ENCODE measurements around the gene AGAP1. TPM values are rescaled to one million over a fixed set of nuclear protein-coding genes. Genes with fewer than 3 reads are reported as not detected.

AGAP1 gene
- total RNA-seq, 3 donors from 2014 or later = 1.9 to 2.6 (median 2.1) TPM

DNA sequence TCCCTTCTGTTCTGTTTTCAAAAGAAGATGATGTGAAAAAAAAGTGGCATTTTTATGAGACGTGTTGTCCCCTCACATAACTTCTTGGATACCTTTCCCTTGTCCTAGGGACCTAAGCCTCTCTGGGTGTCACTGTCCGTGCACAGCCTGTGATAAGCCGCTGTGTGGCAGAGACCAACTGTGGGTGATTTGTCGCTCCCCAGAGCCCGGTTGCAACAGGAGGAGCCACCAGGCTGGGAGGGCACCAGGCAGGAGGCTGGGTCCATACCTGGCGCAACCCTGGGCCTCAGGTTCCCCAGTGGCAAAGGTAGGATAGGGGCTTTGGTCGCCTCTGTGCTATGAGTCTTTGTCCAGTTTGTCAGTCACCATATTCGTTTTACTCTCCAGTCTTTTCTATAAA, 82.1 kb downstream of the AGAP1 start:
- H3K4me3 Mint-ChIP-seq = no peak overlapping the region
- H3K9me3 Mint-ChIP-seq = no peaks in the 10 kb centered on the region
- peaks cover 10% of the 10 kb centered on the region for H3K27me3 Mint-ChIP-seq (ENCODE audit: low read depth)
- ATAC-seq (no peak), DNase-seq (no peak)
- H3K4me1 Mint-ChIP-seq (ENCODE audit: low read depth) = no peaks in the 10 kb centered on the region
- no peaks in the 10 kb centered on the region for H3K36me3 Mint-ChIP-seq (ENCODE audit: insufficient read depth)

DNA sequence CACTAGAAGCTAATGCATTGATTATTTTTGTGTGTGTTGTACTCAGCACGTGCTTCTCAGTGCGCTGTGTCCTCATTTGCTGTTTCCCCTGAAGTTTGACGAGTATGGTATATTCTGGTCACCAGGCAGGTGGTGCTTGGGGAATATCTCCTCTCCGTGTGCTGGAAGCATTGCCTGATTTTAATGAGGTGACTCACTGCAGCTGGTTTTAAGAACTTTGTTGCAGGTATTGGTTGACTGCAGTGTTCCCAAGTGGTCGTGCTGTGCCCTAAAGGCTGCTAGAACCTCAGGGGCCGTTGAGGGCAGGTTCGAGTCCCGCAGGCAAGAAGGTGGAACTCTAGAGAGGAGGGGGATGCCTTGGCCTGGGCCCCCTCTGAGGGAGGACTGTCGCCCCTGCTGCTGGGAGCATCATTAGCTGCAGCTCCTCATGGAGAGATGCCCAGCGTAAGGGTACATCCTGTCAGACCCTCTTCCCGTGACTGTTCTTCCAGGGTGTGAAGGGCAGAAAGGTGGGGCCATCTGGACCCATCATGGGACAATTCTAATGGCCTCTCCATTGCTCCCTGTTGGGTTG, 82.6 kb downstream of the AGAP1 start:
- ATAC-seq (no peak), DNase-seq (no peak)
- Mint-ChIP-seq H3K27me3 (ENCODE audit: low read depth) (peaks cover 10% of the 10 kb centered on the region), H3K4me1 (ENCODE audit: low read depth) (no peaks in the 10 kb centered on the region), H3K4me3 (no peak overlapping the region), H3K9me3 (no peaks in the 10 kb centered on the region), H3K36me3 (ENCODE audit: insufficient read depth) (no peaks in the 10 kb centered on the region)

DNA sequence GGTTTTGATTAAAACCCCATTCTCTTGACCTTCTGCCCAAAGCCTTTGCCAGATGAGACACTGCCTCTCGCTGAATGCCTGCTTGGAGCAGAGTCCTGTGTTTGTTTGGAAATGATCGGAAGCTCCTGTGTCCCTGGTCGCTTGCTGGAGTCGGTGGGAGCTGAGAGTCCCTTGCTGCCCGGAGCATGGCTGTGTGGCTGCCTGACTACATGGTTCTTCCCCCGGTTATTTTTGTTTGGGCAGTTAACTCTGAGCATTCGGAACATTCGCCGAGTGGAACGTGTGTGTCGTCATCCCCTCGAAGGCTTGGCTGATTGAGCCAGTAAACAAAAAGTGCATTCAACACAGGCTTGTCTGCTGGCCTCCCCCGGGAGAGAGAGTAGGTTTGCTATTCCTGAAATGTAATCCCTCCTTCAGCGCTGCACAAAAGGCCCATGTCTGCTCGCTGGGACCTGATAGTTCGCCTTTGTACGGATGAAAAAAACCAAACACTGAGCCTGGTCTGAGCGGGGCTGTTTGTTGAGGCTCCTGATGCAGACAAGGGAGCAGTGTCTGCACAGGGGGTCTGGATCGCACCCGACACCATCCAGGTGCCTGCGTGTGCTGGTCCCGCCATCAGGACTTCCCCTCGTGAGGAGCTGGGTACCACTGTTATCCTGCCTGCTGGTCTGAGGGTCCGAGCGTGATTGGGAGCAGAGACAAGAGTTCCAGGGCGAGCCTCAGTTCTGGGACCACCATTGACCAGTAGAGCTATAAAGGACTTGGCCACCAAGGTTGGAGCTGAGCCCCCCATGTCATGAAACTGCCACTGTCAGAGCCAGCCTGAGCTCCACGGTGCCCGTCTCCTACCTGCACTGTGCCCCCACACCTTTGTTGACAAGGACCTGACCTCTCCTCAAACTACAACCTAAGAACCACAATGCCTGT, 83.8 kb downstream of the AGAP1 start:
- ATAC-seq = no peak
- H3K4me1 Mint-ChIP-seq (ENCODE audit: low read depth) = no peaks in the 10 kb centered on the region
- H3K9me3 Mint-ChIP-seq = no peaks in the 10 kb centered on the region
- peaks cover 10% of the 10 kb centered on the region for H3K27me3 Mint-ChIP-seq (ENCODE audit: low read depth)
- no peak for DNase-seq
- no peak overlapping the region for H3K4me3 Mint-ChIP-seq
- H3K36me3 Mint-ChIP-seq (ENCODE audit: insufficient read depth) = no peaks in the 10 kb centered on the region

DNA sequence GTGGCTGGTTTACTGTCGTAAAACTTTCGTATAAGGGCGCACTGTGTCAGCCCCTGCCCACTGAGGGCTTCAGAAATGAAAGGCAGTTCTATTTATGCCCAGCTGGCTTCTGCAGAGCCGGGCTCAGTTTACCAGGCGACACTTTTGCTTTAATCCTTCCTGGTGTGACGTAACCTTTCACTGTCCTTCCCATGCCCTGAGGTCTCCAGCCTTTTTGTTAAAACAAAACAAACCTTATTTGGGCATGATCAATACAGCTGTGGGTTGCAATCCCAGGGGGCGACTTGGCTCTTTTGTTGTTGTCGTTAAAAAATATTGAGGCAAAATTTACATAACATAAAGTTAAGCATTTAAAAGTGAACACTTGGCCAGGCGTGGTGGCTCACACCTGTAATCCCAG, 85.3 kb downstream of the AGAP1 start:
- H3K9me3 Mint-ChIP-seq = no peaks in the 10 kb centered on the region

DNA sequence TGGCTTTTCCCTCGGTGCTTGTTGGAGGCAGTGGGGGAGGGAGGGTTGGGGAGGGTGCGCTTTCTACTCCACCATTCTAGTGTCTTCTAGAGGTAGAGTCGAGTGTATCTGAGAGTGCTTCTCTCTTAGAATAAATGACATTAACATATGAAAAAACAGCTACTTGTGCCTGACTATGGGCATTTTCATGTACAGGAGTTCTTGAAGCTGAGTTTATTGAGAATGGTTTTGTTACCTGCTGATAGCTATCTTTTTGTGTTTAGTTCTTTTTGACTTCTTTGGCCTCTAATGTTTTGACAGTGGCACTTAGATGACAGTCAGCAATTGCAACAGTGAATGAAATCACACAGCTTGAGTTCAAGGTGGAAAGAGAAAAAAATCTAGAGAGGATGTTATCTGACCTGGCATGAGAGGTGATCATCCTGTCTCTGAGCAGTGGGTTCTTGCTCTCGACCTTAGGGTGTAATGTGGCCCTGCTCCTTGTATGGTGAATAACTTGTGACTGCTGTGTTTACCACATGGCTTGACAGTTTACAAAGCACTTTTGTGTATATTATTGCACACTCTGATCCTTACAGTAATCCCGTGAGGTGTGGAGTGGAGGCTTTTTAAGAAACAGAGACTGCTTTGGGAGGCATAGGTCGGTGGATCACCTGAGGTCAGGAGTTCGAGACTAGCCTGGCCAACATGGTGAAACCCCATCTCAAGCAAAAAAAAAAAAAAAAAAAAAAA, 86.7 kb downstream of the AGAP1 start:
- H3K4me3 Mint-ChIP-seq = no peak overlapping the region
- no peak for ATAC-seq
- H3K36me3 Mint-ChIP-seq (ENCODE audit: insufficient read depth) = no peaks in the 10 kb centered on the region
- no peaks in the 10 kb centered on the region for H3K9me3 Mint-ChIP-seq
- peaks cover 10% of the 10 kb centered on the region for H3K27me3 Mint-ChIP-seq (ENCODE audit: low read depth)
- H3K4me1 Mint-ChIP-seq (ENCODE audit: low read depth) = no peaks in the 10 kb centered on the region
- no peak for DNase-seq

More for the DNA sequence above, 85.3 kb downstream of the AGAP1 start:
- Mint-ChIP-seq H3K4me3 (no peak overlapping the region), H3K36me3 (ENCODE audit: insufficient read depth) (no peaks in the 10 kb centered on the region), H3K4me1 (ENCODE audit: low read depth) (no peaks in the 10 kb centered on the region), H3K27me3 (ENCODE audit: low read depth) (peaks cover 10% of the 10 kb centered on the region)
- ATAC-seq = no peak
- no peak for DNase-seq

DNA sequence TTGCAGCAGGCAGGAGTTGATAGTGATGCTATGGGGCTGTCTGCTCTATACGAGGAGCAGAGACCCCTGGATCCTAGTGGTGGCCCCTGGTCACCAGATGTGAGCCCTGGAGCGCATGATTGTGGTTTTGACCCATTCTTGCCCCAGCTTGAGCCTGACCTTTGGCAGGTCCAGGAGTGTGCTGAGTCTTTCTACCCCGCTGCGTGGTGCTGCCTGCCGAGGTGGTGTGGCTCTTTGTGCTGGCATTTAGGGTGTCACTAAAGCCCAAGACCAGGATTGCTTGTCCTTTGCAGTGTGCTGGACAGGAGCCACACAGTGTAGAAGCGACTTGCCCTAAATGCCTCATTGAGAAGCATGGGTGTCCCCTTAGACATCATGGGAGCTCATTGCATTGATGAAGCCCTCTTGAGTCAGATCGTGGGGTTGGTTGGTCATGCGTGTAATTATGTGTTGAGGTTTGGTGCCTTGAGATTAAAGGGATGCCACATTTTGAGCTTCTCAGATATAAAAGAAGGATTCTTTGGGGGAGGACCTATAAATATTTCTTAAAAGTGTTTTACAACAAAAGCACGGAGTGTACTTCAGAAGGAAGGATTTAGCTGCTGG, 88.3 kb downstream of the AGAP1 start:
- Mint-ChIP-seq H3K4me3 (no peak overlapping the region), H3K9me3 (no peaks in the 10 kb centered on the region), H3K36me3 (ENCODE audit: insufficient read depth) (no peaks in the 10 kb centered on the region), H3K27me3 (ENCODE audit: low read depth) (peaks cover 6% of the 10 kb centered on the region), H3K4me1 (ENCODE audit: low read depth) (no peaks in the 10 kb centered on the region)
- ATAC-seq (no peak), DNase-seq (no peak)

DNA sequence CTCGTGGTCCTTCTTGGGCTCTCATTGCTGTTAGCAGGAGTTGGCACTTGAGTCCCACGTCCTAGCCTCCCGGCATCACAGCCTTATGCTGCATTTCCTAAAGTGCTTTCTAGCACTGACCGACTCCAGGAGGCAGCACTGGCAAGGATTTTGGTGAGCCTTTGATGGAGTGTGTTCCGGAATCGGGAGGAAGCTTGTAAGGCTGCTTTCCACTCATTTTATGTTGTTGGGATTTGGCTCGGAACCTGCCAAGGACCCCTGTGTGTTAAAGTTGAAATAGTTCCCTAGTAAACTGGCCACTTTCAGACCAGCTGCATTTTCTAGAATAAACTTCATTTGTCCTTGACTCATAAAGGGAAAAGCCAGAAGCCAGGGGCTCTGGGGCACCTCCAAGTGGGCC, 88.9 kb downstream of the AGAP1 start:
- H3K27me3 Mint-ChIP-seq (ENCODE audit: low read depth) = peaks cover 2% of the 10 kb centered on the region
- DNase-seq (no peak), ATAC-seq (no peak)
- H3K36me3 Mint-ChIP-seq (ENCODE audit: insufficient read depth) = no peaks in the 10 kb centered on the region
- no peaks in the 10 kb centered on the region for H3K4me1 Mint-ChIP-seq (ENCODE audit: low read depth)
- H3K4me3 Mint-ChIP-seq = no peak overlapping the region
- no peaks in the 10 kb centered on the region for H3K9me3 Mint-ChIP-seq

DNA sequence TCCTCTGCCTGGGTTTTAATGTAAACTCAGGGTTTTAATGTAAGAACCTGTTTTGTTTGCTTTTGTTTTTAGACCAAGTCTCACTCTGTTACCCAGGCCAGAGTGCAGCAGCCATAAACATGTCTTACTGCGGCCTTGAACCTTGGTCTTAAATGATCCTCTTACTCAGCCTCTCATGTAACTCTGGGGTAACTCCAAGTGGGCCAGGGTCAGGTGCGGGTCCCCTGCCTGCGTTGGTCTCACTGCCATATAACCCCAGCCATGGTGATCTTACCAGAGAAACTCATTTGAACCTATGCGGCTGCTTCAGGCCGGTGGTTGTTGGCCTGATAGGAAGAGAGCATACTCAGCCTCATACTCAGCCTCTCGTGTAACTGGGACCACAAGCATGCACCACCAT, 89.3 kb downstream of the AGAP1 start:
- Mint-ChIP-seq H3K27me3 (ENCODE audit: low read depth) (peaks cover 2% of the 10 kb centered on the region), H3K4me1 (ENCODE audit: low read depth) (no peaks in the 10 kb centered on the region), H3K9me3 (no peaks in the 10 kb centered on the region)

DNA sequence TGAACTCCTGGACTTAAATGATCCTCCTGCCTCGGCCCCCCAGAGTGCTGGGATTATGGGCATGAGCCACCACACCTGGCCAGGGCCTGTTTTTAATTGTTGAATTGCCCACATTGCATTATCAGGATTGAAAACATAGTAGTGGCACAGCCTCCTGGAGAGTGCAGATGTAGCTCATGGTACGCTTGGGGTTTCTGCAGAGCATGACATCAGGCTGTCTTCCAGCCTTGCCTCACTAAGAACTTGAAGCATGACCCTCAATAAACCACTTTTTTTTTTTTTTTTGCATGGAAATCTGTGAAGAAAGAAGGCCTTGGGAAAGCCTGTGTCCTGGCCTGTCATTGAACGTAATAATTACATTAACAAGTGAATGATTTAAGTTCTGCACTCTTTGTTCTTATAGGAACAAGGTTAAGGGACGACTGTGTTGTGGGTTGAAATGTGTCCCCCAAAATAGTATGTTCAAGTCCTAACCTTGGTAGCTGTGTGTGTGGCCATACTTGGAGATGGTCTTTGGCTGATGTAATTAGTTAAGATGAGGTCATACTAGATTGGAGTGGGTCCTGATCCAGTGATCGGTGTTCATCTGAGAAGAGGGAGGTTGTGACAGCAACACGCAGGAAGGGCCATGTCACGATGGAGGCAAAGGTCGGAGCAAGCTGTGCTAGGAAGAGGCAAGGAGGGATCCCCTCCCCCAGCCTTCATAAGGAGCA, 90.2 kb downstream of the AGAP1 start:
- peaks cover 2% of the 10 kb centered on the region for H3K27me3 Mint-ChIP-seq (ENCODE audit: low read depth)
- no peak overlapping the region for H3K4me3 Mint-ChIP-seq
- H3K4me1 Mint-ChIP-seq (ENCODE audit: low read depth) = no peaks in the 10 kb centered on the region
- no peaks in the 10 kb centered on the region for H3K36me3 Mint-ChIP-seq (ENCODE audit: insufficient read depth)
- ATAC-seq (no peak), DNase-seq (no peak)
- H3K9me3 Mint-ChIP-seq = no peaks in the 10 kb centered on the region

More for the DNA sequence above, 89.3 kb downstream of the AGAP1 start:
- no peak for ATAC-seq
- no peak for DNase-seq
- H3K4me3 Mint-ChIP-seq = no peak overlapping the region
- no peaks in the 10 kb centered on the region for H3K36me3 Mint-ChIP-seq (ENCODE audit: insufficient read depth)

DNA sequence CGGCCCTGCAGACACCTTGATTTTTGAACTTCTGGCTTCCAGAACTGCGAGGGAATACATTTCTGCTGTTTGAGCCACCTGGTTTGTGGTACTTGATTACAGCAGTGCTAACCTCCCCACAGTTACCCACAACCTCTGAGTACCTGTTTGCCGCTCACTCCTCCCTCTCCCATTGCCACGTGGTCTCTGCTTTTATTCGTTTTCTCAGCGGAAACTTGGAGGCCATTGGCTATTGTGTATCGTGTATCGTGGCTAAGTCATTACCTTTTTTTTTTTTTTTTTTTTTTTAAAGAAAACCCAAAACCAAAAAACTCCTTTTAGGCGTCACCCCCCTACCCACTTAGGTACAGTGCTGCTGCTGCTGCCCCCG, 90.8 kb downstream of the AGAP1 start:
- H3K9me3 Mint-ChIP-seq = no peaks in the 10 kb centered on the region
- no peak for ATAC-seq
- H3K27me3 Mint-ChIP-seq (ENCODE audit: low read depth) = peaks cover 2% of the 10 kb centered on the region
- DNase-seq = no peak
- no peak overlapping the region for H3K4me3 Mint-ChIP-seq
- H3K36me3 Mint-ChIP-seq (ENCODE audit: insufficient read depth) = no peaks in the 10 kb centered on the region
- no peaks in the 10 kb centered on the region for H3K4me1 Mint-ChIP-seq (ENCODE audit: low read depth)

DNA sequence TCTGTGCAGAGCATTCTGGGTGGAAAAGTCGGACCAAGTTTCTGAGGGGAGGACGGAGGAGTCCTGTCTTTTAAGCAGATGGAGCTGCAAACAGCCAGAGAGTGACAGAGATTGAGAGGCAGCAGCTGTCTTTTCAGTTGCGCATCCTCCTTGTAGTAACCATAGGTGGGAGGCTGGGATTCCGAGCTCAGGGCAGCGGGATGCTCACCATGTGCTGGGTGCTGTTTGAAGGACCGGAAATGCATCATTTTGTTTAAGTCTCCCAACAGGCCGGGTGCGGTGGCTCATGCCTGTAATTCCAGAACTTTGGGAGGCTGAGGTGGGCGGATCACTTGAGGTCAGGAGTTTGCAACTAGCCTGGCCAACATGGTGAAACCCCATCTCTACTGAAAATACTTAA, 93.4 kb downstream of the AGAP1 start:
- Mint-ChIP-seq H3K4me3 (no peak overlapping the region), H3K4me1 (ENCODE audit: low read depth) (no peaks in the 10 kb centered on the region), H3K9me3 (no peaks in the 10 kb centered on the region), H3K36me3 (ENCODE audit: insufficient read depth) (no peaks in the 10 kb centered on the region), H3K27me3 (ENCODE audit: low read depth) (no peaks in the 10 kb centered on the region)
- no peak for ATAC-seq
- no peak for DNase-seq

DNA sequence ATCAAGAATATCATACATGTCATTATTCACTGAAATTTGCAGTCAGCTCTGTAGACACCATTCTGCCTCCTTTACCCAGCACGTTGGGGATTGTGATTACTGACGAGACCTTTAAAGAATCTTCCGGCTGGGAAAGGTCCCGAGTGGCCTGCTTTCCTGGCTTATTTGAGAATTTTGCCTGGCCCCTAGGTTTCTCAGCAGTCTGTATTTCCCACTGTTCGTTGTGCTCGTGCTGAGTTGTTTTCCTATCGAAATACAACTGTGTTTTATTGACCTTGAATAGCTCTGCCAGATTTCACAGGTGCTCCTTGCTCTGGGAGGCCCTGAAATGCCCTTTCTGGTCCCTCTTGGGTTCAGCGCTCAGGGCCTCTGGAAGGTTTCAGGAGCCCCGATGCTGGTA, 94.9 kb downstream of the AGAP1 start:
- peaks cover 6% of the 10 kb centered on the region for H3K27me3 Mint-ChIP-seq (ENCODE audit: low read depth)
- H3K36me3 Mint-ChIP-seq (ENCODE audit: insufficient read depth) = no peaks in the 10 kb centered on the region
- no peak overlapping the region for H3K4me3 Mint-ChIP-seq
- ATAC-seq (no peak), DNase-seq (no peak)
- H3K4me1 Mint-ChIP-seq (ENCODE audit: low read depth) = no peaks in the 10 kb centered on the region
- H3K9me3 Mint-ChIP-seq = no peaks in the 10 kb centered on the region

DNA sequence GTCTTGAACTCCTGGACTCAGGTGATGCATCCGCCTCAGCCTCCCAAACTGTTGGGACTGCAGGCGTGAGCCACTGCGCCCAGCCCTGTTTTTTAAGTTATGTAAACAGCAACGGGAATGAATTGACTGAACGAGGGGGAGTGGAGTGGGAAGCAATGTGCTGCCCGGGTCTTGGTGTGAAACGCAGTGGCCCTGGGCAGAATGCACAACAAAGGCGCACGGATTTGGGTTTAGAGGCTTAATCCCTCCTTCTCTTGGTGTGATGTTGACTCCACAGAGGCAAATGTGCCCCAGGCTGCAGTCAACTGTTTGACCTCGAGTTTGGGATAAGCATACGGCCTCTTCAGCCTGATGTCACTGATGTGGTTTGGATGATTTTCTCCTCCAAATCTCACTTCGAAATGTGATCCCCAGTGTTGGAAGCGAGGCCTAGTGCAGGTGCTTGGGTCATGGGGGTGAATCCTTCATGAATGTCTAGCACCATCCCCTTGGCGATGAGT, 97.4 kb downstream of the AGAP1 start:
- H3K9me3 Mint-ChIP-seq = no peaks in the 10 kb centered on the region
- no peaks in the 10 kb centered on the region for H3K36me3 Mint-ChIP-seq (ENCODE audit: insufficient read depth)
- peaks cover 6% of the 10 kb centered on the region for H3K27me3 Mint-ChIP-seq (ENCODE audit: low read depth)
- DNase-seq = no peak
- no peak overlapping the region for H3K4me3 Mint-ChIP-seq
- no peak for ATAC-seq
- no peaks in the 10 kb centered on the region for H3K4me1 Mint-ChIP-seq (ENCODE audit: low read depth)

DNA sequence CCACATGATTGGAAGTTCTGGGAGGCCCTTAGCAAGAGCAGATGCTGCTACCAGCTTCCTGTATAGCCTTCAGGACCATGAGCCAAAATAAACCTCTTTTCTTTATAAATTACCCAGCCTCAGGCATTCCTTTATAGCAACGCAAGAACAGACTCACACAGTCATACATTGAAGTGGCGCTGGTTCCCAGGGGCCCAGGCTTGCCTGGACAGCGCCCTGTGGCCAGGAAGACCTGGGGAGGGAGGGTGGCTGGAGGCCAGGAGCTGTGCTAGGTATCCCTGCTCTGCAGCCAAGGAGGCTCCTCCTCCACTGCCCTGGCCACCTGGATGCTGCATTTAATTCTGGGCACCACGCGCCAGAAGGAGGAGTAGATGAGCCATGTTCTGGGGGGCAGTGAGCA, 98.1 kb downstream of the AGAP1 start:
- ATAC-seq (no peak), DNase-seq (no peak)
- Mint-ChIP-seq H3K36me3 (ENCODE audit: insufficient read depth) (no peaks in the 10 kb centered on the region), H3K9me3 (no peaks in the 10 kb centered on the region), H3K4me1 (ENCODE audit: low read depth) (no peaks in the 10 kb centered on the region), H3K4me3 (no peak overlapping the region), H3K27me3 (ENCODE audit: low read depth) (peaks cover 6% of the 10 kb centered on the region)
